Endothelial cell (in vitro differentiated cells): Measurements from ENCODE around the gene REC8. TPM values are rescaled to one million over a fixed set of nuclear protein-coding genes. Genes with fewer than 3 reads are reported as not detected.
"Not testable (repeated sequence)": the region's sequence is repeated elsewhere in the genome, so short reads cannot be mapped to it uniquely, and the experiment has no call there.

Source experiments
- DNase-seq: peaks from one replicate; pipeline ENCODE4 v3.0.0; 2021; ENCODE audit warnings: low spot score
- H3K27ac Mint-ChIP-seq: one replicate; pipeline ENCODE4 v1.8.0; 2021; ENCODE audit warnings: mixed read lengths, inconsistent platforms; ENCODE audit not compliant: unreplicated experiment
- H3K27me3 Mint-ChIP-seq: one replicate; pipeline ENCODE4 v1.8.0; 2021; ENCODE audit warnings: mild to moderate bottlenecking, moderate library complexity, mixed read lengths, inconsistent platforms; ENCODE audit not compliant: unreplicated experiment
- H3K36me3 Mint-ChIP-seq: one replicate; pipeline ENCODE4 v1.8.0; 2021; ENCODE audit warnings: mild to moderate bottlenecking, low read depth, mixed read lengths, inconsistent platforms; ENCODE audit not compliant: unreplicated experiment
- H3K4me1 Mint-ChIP-seq: one replicate; pipeline ENCODE4 v1.8.0; 2021; ENCODE audit warnings: mild to moderate bottlenecking, mixed read lengths, inconsistent platforms; ENCODE audit not compliant: unreplicated experiment
- H3K4me3 Mint-ChIP-seq: one replicate; pipeline ENCODE4 v1.8.0; 2021; ENCODE audit warnings: mild to moderate bottlenecking, mixed read lengths, inconsistent platforms; ENCODE audit not compliant: unreplicated experiment
- H3K9me3 Mint-ChIP-seq: one replicate; pipeline ENCODE4 v1.8.0; 2021; ENCODE audit warnings: mixed read lengths, inconsistent platforms; ENCODE audit not compliant: unreplicated experiment
- total RNA-seq: library from RNA; stranded (reverse); fragmentation: NEBNext Ultra II Directional; extraction: Animal tissue kit (Norgen Biotek cat#: 25700); gene quantifications from one replicate; pipeline ENCODE4 v1.2.1, GENCODE V29; 2021; ENCODE audit not compliant: unreplicated experiment
- TF ChIP-seq, protein P1 (sequence below): fragments of 200-600 bp; sonication (generic); IDR thresholded peaks from one replicate; pipeline ENCODE4 v1.5.0; 2021; ENCODE audit warnings: antibody characterized with exemption; ENCODE audit not compliant: unreplicated experiment

The REC8 gene
- total RNA-seq, 1 donor from 2014 or later, result 31.8 TPM

DNA sequence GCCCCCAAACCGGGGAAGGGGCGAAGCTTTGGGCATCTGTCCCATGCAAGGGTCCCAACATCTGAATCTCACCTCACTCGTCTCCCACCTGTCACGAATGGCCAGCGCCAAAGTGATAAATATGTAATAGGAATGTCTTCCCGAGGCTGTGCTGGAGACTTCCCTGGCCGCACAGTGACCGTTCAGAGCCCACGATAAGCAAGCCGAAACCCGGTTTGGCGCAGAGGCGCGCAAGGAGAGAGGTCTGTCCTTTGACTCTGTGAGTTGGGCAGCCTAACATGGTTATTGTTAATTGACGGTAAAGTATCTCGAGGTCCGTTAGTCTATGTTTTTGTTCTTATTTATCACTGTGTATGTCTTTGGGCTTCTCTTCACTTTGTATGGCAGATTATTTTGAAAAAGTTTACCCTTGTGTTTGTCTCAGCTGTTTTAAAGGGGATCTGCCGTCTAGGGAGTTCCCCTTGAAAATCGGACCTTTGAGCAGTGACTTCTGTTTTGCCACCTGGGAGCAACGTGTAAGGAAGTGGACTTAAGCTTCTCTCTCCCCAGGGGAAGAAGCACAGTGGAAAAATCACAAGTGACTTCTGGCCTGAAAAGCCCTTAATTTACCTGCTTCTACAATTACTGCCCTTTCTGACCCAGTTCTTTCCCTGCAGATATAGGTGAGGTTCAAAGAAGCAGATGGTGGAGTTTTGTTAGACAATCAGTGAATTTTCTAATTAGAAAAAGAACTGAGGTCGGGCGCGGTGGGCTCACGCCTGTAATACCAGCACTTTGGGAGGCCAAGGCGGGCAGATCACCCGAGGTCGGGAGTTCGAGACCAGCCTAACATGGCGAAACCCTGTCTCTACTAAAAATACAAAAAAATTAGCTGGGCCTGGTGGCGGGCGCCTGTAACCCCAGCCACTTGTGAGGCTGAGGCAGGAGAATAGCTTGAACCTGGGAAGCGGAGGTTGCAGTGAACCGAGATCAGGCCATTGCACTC is 24.5 kb downstream of the REC8 start:
- H3K4me1 Mint-ChIP-seq, result peaks cover 24% of the 10 kb centered on the region
- H3K36me3 Mint-ChIP-seq, result peaks cover 35% of the 10 kb centered on the region
- TF ChIP-seq, protein P1, sequence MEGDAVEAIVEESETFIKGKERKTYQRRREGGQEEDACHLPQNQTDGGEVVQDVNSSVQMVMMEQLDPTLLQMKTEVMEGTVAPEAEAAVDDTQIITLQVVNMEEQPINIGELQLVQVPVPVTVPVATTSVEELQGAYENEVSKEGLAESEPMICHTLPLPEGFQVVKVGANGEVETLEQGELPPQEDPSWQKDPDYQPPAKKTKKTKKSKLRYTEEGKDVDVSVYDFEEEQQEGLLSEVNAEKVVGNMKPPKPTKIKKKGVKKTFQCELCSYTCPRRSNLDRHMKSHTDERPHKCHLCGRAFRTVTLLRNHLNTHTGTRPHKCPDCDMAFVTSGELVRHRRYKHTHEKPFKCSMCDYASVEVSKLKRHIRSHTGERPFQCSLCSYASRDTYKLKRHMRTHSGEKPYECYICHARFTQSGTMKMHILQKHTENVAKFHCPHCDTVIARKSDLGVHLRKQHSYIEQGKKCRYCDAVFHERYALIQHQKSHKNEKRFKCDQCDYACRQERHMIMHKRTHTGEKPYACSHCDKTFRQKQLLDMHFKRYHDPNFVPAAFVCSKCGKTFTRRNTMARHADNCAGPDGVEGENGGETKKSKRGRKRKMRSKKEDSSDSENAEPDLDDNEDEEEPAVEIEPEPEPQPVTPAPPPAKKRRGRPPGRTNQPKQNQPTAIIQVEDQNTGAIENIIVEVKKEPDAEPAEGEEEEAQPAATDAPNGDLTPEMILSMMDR, result no peak
- no peak for DNase-seq
- no peaks in the 10 kb centered on the region for H3K9me3 Mint-ChIP-seq
- peak overlapping the region; percentile 97 for H3K4me3 Mint-ChIP-seq
- peaks cover 21% of the 10 kb centered on the region for H3K27me3 Mint-ChIP-seq
- peak overlapping the region; percentile 98 for H3K27ac Mint-ChIP-seq

DNA sequence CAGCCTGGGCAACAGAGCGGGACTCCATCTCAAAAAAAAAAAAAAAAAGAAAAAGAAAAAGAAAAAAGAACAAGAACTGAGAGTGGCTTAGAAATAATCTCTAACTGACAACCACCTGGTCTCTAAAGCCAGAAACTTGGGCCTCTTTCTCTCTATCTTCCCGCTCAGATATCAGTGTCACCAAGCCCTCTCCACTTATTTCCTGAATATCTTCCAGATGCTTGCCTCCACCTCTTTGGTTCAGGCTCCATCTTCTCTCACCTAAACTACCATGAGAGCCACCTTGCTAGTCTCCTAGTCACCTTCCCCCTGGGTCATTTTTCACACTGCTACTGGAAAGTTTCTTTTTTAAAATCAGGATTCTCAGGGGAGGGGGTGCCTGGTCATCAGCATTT is 25.2 kb downstream of the REC8 start:
- DNase-seq, result no peak
- peaks cover 21% of the 10 kb centered on the region for H3K27me3 Mint-ChIP-seq
- H3K4me3 Mint-ChIP-seq, result peak overlapping the region; percentile 83
- peaks cover 24% of the 10 kb centered on the region for H3K4me1 Mint-ChIP-seq
- H3K27ac Mint-ChIP-seq, result peak overlapping the region; percentile 82
- TF ChIP-seq, protein P1, result no peak
- H3K36me3 Mint-ChIP-seq, result peaks cover 36% of the 10 kb centered on the region
- H3K9me3 Mint-ChIP-seq, result no peaks in the 10 kb centered on the region

GRCh38 chr14:24198814-24199524 is 27.1 kb downstream of the REC8 start:
- H3K27me3 Mint-ChIP-seq, result peaks cover 15% of the 10 kb centered on the region
- H3K36me3 Mint-ChIP-seq, result peaks cover 34% of the 10 kb centered on the region
- DNase-seq, result no peak
- H3K9me3 Mint-ChIP-seq, result no peaks in the 10 kb centered on the region
- TF ChIP-seq, protein P1, result no peak
- H3K4me1 Mint-ChIP-seq, result peaks cover 23% of the 10 kb centered on the region
- H3K4me3 Mint-ChIP-seq, result peak overlapping the region; percentile 40
- peak overlapping the region; percentile 17 for H3K27ac Mint-ChIP-seq

DNA sequence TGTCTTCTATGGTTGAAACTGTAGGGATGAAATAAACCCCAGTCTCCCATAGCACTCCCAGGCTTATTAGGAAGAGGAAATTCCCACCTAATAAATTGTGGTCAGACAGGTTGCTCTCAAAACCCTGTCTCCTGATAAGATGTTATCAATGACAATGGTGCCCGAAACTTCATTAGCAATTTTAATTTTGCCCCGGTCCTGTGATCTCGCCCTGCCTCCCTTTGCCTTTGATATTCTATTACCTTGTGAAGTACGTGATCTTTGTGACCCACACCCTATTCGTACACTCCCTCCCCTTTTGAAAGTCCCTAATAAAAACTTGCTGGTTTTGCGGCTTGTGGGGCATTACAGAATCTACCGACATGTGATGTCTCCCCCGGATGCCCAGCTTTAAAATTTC is 30.7 kb downstream of the REC8 start:
- not testable (repeated sequence) for H3K27me3 Mint-ChIP-seq, DNase-seq, H3K9me3 Mint-ChIP-seq, H3K4me1 Mint-ChIP-seq, H3K27ac Mint-ChIP-seq
- peak overlapping the region; percentile 16 for H3K4me3 Mint-ChIP-seq
- peaks cover 44% of the 10 kb centered on the region for H3K36me3 Mint-ChIP-seq

DNA sequence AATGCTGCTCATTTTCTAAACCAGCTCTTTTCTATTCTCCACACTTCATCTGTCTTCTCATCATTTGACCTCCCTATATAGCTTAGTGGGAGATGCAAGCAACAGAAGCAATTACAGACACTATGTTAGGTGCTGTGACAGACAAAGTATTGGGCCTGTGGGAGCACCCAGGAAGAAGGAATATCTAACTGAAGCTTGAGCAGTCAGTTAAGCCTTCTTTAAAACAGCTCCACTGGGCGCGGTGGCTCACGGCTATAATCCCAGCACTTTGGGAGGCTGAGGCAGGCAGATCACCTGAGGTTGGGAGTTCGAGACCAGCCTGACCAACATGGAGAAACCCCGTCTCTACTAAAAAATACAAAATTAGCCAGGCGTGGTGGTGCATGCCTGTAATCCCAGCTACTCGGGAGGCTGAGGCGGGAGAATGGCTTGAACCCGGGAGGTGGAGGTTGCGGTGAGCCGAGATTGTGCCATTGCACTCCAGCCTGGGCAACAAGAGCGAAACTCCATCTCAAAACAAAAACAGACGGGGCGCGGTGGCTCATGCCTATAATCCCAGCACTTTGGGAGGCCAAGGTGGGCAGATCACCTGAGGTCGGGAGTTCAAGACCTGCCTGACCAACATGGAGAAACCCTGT is 31.5 kb downstream of the REC8 start:
- not testable (repeated sequence) for H3K9me3 Mint-ChIP-seq, H3K27ac Mint-ChIP-seq, H3K4me1 Mint-ChIP-seq, H3K27me3 Mint-ChIP-seq, DNase-seq
- peak overlapping the region; percentile 16 for H3K4me3 Mint-ChIP-seq
- H3K36me3 Mint-ChIP-seq, result peaks cover 50% of the 10 kb centered on the region
